IMR-90 (cell line): Measurements from ENCODE around the gene IGF2. TPM values are rescaled to one million over a fixed set of nuclear protein-coding genes. Genes with fewer than 3 reads are reported as not detected.

ENCODE experiments used
- ATAC-seq: fragments of 200-7000 bp; cut with Tn5 transposase; 2 replicates; pipeline ENCODE4 v1.9.1; 2020; ENCODE audit warnings: low read depth, mild to moderate bottlenecking, moderate library complexity
- BruUV-seq: library from RNA; stranded (reverse); fragments of 400-500 nt; replicated peaks from 2 replicates; lab custom pipeline; 2021; lab: Mats Ljungman, UMichigan
- CTCF ChIA-PET: fragments of 300-600 bp; formaldehyde crosslinking; extraction: SDS; loops from one replicate; lab custom pipeline; 2021; ENCODE audit warnings: antibody characterized with exemption; lab: Yijun Ruan, JAX
- POLR2A ChIA-PET: fragments of 300-600 bp; sonication (Branson Sonifier 250); formaldehyde crosslinking; loops from one replicate; lab custom pipeline; 2022; ENCODE audit warnings: antibody characterized with exemption; ENCODE audit not compliant: unreplicated experiment; lab: Charles Lee
- DNase-seq: peaks from one replicate; pipeline ENCODE4 v3.0.0; 2013
- H2AFZ ChIP-seq: replicated peaks from 2 replicates; pipeline ENCODE3; 2013; ENCODE audit warnings: low read length, mild to moderate bottlenecking; ENCODE audit not compliant: poor library complexity
- H2AK5ac ChIP-seq: 2 replicates; pipeline ENCODE4 v1.6.1; 2013; ENCODE audit warnings: low read depth, low read length, inconsistent platforms
- H2AK9ac ChIP-seq: replicated peaks from 2 replicates; pipeline ENCODE3; 2013; ENCODE audit warnings: mild to moderate bottlenecking, low read depth, low read length, moderate library complexity; ENCODE audit not compliant: poor library complexity
- H2BK120ac ChIP-seq: 2 replicates; pipeline ENCODE4 v1.6.1; 2013; ENCODE audit warnings: low read depth, low read length, inconsistent platforms
- H2BK15ac ChIP-seq: 3 replicates; pipeline ENCODE4 v1.6.1; 2013; ENCODE audit warnings: low read depth, low read length, inconsistent platforms
- H2BK20ac ChIP-seq: 2 replicates; pipeline ENCODE4 v1.6.1; 2013; ENCODE audit warnings: low read depth, mild to moderate bottlenecking, inconsistent platforms, low read length, moderate library complexity
- H2BK5ac ChIP-seq: 2 replicates; pipeline ENCODE4 v1.6.1; 2013; ENCODE audit warnings: mild to moderate bottlenecking, low read depth, low read length, inconsistent platforms; ENCODE audit not compliant: poor library complexity, severe bottlenecking
- H3K14ac ChIP-seq: replicated peaks from 2 replicates; pipeline ENCODE4 v1.6.1; 2013; ENCODE audit warnings: low read depth, low read length, inconsistent platforms
- H3K18ac ChIP-seq: 2 replicates; pipeline ENCODE4 v1.6.1; 2013; ENCODE audit warnings: low read depth, low read length, control low read depth
- H3K23ac ChIP-seq: 2 replicates; pipeline ENCODE4 v1.6.1; 2013; ENCODE audit warnings: low read depth, low read length, inconsistent platforms
- H3K27ac ChIP-seq: 2 replicates; pipeline ENCODE4 v1.5.1; 2013; ENCODE audit warnings: mild to moderate bottlenecking, control low read depth, low read length; ENCODE audit not compliant: insufficient read depth
- H3K27me3 ChIP-seq: 2 replicates; pipeline ENCODE4 v1.6.1; 2013; ENCODE audit warnings: low read length; ENCODE audit not compliant: control insufficient read depth, insufficient read depth
- H3K36me3 ChIP-seq: 2 replicates; pipeline ENCODE4 v1.6.1; 2013; ENCODE audit warnings: low read length, mixed read lengths; ENCODE audit not compliant: control insufficient read depth, insufficient read depth
- H3K4ac ChIP-seq: 2 replicates; pipeline ENCODE4 v1.6.1; 2013; ENCODE audit warnings: low read depth, low read length, inconsistent platforms
- H3K4me1 ChIP-seq: 2 replicates; pipeline ENCODE4 v1.6.1; 2013; ENCODE audit warnings: low read length, mixed read lengths; ENCODE audit not compliant: control insufficient read depth, insufficient read depth
- H3K4me2 ChIP-seq: 2 replicates; pipeline ENCODE4 v1.6.1; 2013; ENCODE audit warnings: low read depth, mild to moderate bottlenecking, control low read depth, low read length, moderate library complexity
- H3K4me3 ChIP-seq: 2 replicates; pipeline ENCODE4 v1.5.1; 2013; ENCODE audit warnings: low read depth, mild to moderate bottlenecking, control low read depth, low read length, moderate library complexity; ENCODE audit not compliant: insufficient read depth
- H3K56ac ChIP-seq: 2 replicates; pipeline ENCODE4 v1.6.1; 2013; ENCODE audit warnings: low read length, inconsistent platforms; ENCODE audit not compliant: insufficient read depth; ENCODE audit errors: extremely low read depth
- H3K79me1 ChIP-seq, 2 experiments: 2 replicates each; pipeline ENCODE4 v1.6.1; 2013; ENCODE audit warnings: low read length in 2 of 2, inconsistent platforms in 1 of 2, low read depth in 1 of 2
- H3K9ac ChIP-seq: 2 replicates; pipeline ENCODE4 v1.6.1; 2013; ENCODE audit warnings: low read depth, low read length, control low read depth
- H3K9me1 ChIP-seq: 2 replicates; pipeline ENCODE4 v1.6.1; 2013; ENCODE audit warnings: low read length, inconsistent platforms; ENCODE audit not compliant: insufficient read depth
- H3K9me3 ChIP-seq: 2 replicates; pipeline ENCODE4 v1.6.1; 2013; ENCODE audit warnings: low read length; ENCODE audit not compliant: control insufficient read depth, insufficient read depth
- H4K20me1 ChIP-seq: 2 replicates; pipeline ENCODE4 v1.6.1; 2013; ENCODE audit warnings: low read length, inconsistent platforms; ENCODE audit not compliant: insufficient read depth
- H4K5ac ChIP-seq: 2 replicates; pipeline ENCODE4 v1.6.1; 2013; ENCODE audit warnings: mild to moderate bottlenecking, low read depth, low read length, control low read depth
- H4K8ac ChIP-seq, 2 experiments: 2 replicates each; pipeline ENCODE4 v1.6.1; 2013; ENCODE audit warnings: low read depth in 2 of 2, low read length in 2 of 2, control low read depth in 1 of 2, inconsistent platforms in 1 of 2
- H4K91ac ChIP-seq: 2 replicates; pipeline ENCODE4 v1.6.1; 2013; ENCODE audit warnings: low read depth, low read length, inconsistent platforms; ENCODE audit not compliant: insufficient read depth
- CHD1 ChIP-seq: IDR thresholded peaks from 2 replicates; pipeline ENCODE4 v1.6.1; 2012; ENCODE audit warnings: low read depth, low read length, improper control_type of control experiment
- POLR2A ChIP-seq: IDR thresholded peaks from 2 replicates; pipeline ENCODE4 v1.6.1; 2012; ENCODE audit warnings: mild to moderate bottlenecking, low read depth, low read length
- RCOR1 ChIP-seq: IDR thresholded peaks from 2 replicates; pipeline ENCODE4 v1.6.1; 2012; ENCODE audit warnings: mild to moderate bottlenecking, low read length, improper control_type of control experiment; ENCODE audit not compliant: insufficient replicate concordance
- WGBS, 2 experiments: methylation state at CpG; one replicate each; pipeline versions ENCODE4 v1.1.5 to v1.1.7; 2013; ENCODE audit warnings: missing lambda C conversion rate in 2 of 2; ENCODE audit not compliant: insufficient read length in 1 of 2; ENCODE audit errors: extremely low coverage in 2 of 2; 5-methylcytosine and 5-hydroxymethylcytosine counted together
- dilution Hi-C: fragments of 300-500 bp; cut with HindIII; formaldehyde crosslinking; loops from one replicate; pipeline ENCODE4 v1.14.3; 2018; ENCODE audit warnings: low sequenced_read_pairs; ENCODE audit not compliant: unreplicated experiment
- in situ Hi-C: fragments of 300-500 bp; cut with MboI; formaldehyde crosslinking; loops from 3 replicates; pipeline ENCODE4 v1.14.3; 2019; ENCODE audit warnings: low sequenced_read_pairs, inconsistent platforms, mixed read lengths
- intact Hi-C: fragments of 100-400 bp; cut with micrococcal nuclease; formaldehyde crosslinking; loops from 2 replicates; pipeline ENCODE4 v1.10.0; 2022
- polyA plus RNA-seq, 3 experiments: library from polyadenylated mRNA; depleted of rRNA; stranded (reverse); fragments of >200 nt; gene quantifications; 2 replicates each; pipeline ENCODE4 v1.2.3, GENCODE V29; 2012; ENCODE audit warnings: low replicate concordance in 1 of 3
- total RNA-seq: library from RNA; depleted of rRNA; stranded (reverse); fragments of >200 nt; gene quantifications from 2 replicates; pipeline ENCODE4 v1.2.3, GENCODE V29; 2012

Gene IGF2
- total and polyA plus RNA-seq, 2 of the 4 experiments (the other 2 are of a cell fraction) = 2.3 to 21.8 TPM

DNA sequence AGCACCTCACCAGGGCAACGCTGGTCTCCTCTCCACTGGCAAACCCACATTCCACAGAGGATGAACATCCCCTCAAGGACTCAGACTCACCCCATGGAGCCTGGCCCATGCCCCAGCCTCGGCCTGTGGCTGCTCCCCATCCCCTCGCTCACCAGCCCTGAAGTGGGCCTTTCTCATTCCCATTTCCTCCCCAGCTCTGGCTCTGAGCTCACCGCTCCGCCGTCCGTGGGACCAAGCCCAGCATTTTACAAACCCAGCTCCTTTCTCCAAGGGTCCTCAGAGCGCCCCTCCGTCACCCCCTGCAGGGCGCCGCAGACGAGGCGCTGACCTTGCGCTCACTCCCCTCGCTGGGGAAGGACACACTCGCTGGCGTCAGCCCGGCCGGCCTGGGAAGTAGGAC, 6.9 kb upstream of the IGF2 start:
- ATAC-seq = no peak
- H2AFZ ChIP-seq = no peak overlapping the region
- no peak overlapping the region for H4K8ac ChIP-seq
- no peaks in the 10 kb centered on the region for H3K9me1 ChIP-seq
- H3K9ac ChIP-seq = no peak overlapping the region
- no peak overlapping the region for H2BK15ac ChIP-seq
- no peak overlapping the region for H3K4me3 ChIP-seq
- peaks cover 2% of the 10 kb centered on the region; the same call in 1 of the 2 replicates for H3K4me1 ChIP-seq
- H3K14ac ChIP-seq = no peak overlapping the region
- H2AK9ac ChIP-seq = no peak overlapping the region
- H3K18ac ChIP-seq = no peak overlapping the region
- intact Hi-C loops = no loop called here
- no peak overlapping the region for H2BK5ac ChIP-seq
- CTCF ChIA-PET = no interaction called here
- no peak for DNase-seq
- no peak overlapping the region for H3K27ac ChIP-seq
- no peak overlapping the region for H3K56ac ChIP-seq
- POLR2A ChIA-PET = no interaction called here
- H4K91ac ChIP-seq = no peak overlapping the region
- no peak overlapping the region for H4K5ac ChIP-seq
- TF ChIP-seq RCOR1 = no peak
- no peak for TF ChIP-seq CHD1
- TF ChIP-seq POLR2A = no peak
- no peak overlapping the region for H3K4ac ChIP-seq
- no peaks in the 10 kb centered on the region for H3K9me3 ChIP-seq
- peaks cover 6% of the 10 kb centered on the region; the same call in 1 of the 2 replicates for H4K20me1 ChIP-seq
- no TSS peak for BruUV-seq
- no peaks in the 10 kb centered on the region for H3K36me3 ChIP-seq
- in situ Hi-C loops = no loop called here
- peaks cover 95% of the 10 kb centered on the region for H3K27me3 ChIP-seq
- H2BK120ac ChIP-seq = no peak overlapping the region
- H3K4me2 ChIP-seq = no peak overlapping the region
- no peaks in the 10 kb centered on the region for H3K79me1 ChIP-seq
- H3K23ac ChIP-seq = no peak overlapping the region
- H2AK5ac ChIP-seq = no peak overlapping the region
- WGBS, 2 experiments = 40% methylated on average over 1 of the region's 19 CpGs; no CpG with 5 or more reads in 1 of the 2 experiments
- dilution Hi-C loops = no loop called here
- no peak overlapping the region for H2BK20ac ChIP-seq
